Activated CD4-positive, alpha-beta T cell treated with anti-CD3 and anti-CD28 coated beads for 36 hours (primary cell): Measurements from ENCODE around the gene ATP23. TPM values are rescaled to one million over a fixed set of nuclear protein-coding genes. Genes with fewer than 3 reads are reported as not detected.

Source experiments
- ATAC-seq: fragments of 200-7000 bp; cut with Tn5 transposase; one replicate; pipeline ENCODE4 v1.10.0; 2021; ENCODE audit warnings: mild to moderate bottlenecking, moderate library complexity
- CTCF ChIA-PET: fragments of 350-600 bp; sonication (Branson Sonifier 250); formaldehyde crosslinking; loops from one replicate; lab custom pipeline; 2021; ENCODE audit warnings: antibody characterized with exemption; lab: Charles Lee
- POLR2A ChIA-PET: fragments of 350-600 bp; sonication (Branson Sonifier 250); formaldehyde crosslinking; loops from one replicate; lab custom pipeline; 2021; ENCODE audit warnings: antibody characterized with exemption, inconsistent platforms; lab: Charles Lee
- DNase-seq: peaks from one replicate; pipeline ENCODE4 v3.0.0-alpha.2; 2020
- H3K27ac Mint-ChIP-seq: one replicate; pipeline ENCODE4 v1.8.0; 2021; ENCODE audit warnings: mixed read lengths
- H3K27me3 Mint-ChIP-seq: one replicate; pipeline ENCODE4 v1.8.0; 2021; ENCODE audit warnings: mixed read lengths
- H3K36me3 Mint-ChIP-seq: one replicate; pipeline ENCODE4 v1.8.0; 2021; ENCODE audit warnings: low read depth, mixed read lengths
- H3K4me1 Mint-ChIP-seq: one replicate; pipeline ENCODE4 v1.8.0; 2021; ENCODE audit warnings: mixed read lengths
- H3K4me3 Mint-ChIP-seq: one replicate; pipeline ENCODE4 v1.8.0; 2021; ENCODE audit warnings: mild to moderate bottlenecking, moderate library complexity, mixed read lengths
- H3K9me3 Mint-ChIP-seq: one replicate; pipeline ENCODE4 v1.8.0; 2021; ENCODE audit warnings: low read depth, mixed read lengths
- intact Hi-C, 2 experiments: fragments of 100-400 bp; cut with DNase I in 1 of 2; cut with micrococcal nuclease in 1 of 2; formaldehyde crosslinking; loops; one replicate each; pipeline versions ENCODE4 v1.14.2 to v1.15.1; 2022 to 2024; cut with DNase I, micrococcal nuclease
- total RNA-seq, 2 experiments: library from RNA; stranded (reverse); gene quantifications; one replicate each; pipeline ENCODE4 v1.2.3, GENCODE V29; 2021

Gene ATP23
- total RNA-seq, 2 experiments from 2014 or later, result 17.8 to 17.9 TPM

- ATAC-seq (no peak), DNase-seq (no peak)
- Mint-ChIP-seq H3K4me1 (no peaks in the 10 kb centered on the region), H3K27ac (no peak overlapping the region), H3K36me3 (peaks cover 1% of the 10 kb centered on the region), H3K4me3 (no peak overlapping the region), H3K9me3 (peaks cover 16% of the 10 kb centered on the region), H3K27me3 (peaks cover 2% of the 10 kb centered on the region)
- intact Hi-C loops, result no loop called here
- CTCF ChIA-PET, result no interaction called here
- POLR2A ChIA-PET, result no interaction called here
Observed at GRCh38 chr12:58000499-58000898, 59.1 kb downstream of the ATP23 start.

- intact Hi-C loops, result no loop called here
- no peaks in the 10 kb centered on the region for H3K4me1 Mint-ChIP-seq
- ChIA-PET POLR2A (no interaction called here), CTCF (no interaction called here)
- H3K4me3 Mint-ChIP-seq, result no peak overlapping the region
- no peaks in the 10 kb centered on the region for H3K36me3 Mint-ChIP-seq
- no peak overlapping the region for H3K27ac Mint-ChIP-seq
- no peaks in the 10 kb centered on the region for H3K9me3 Mint-ChIP-seq
- DNase-seq (peak; percentile 7), ATAC-seq (peak; percentile 88)
- peaks cover 2% of the 10 kb centered on the region for H3K27me3 Mint-ChIP-seq
Observed at GRCh38 chr12:58007875-58008274, 66.5 kb downstream of the ATP23 start.

GRCh38 chr12:58008634-58009033 is 67.3 kb downstream of the ATP23 start:
- Mint-ChIP-seq H3K9me3 (no peaks in the 10 kb centered on the region), H3K27ac (no peak overlapping the region), H3K4me3 (no peak overlapping the region), H3K4me1 (no peaks in the 10 kb centered on the region), H3K27me3 (peaks cover 2% of the 10 kb centered on the region), H3K36me3 (no peaks in the 10 kb centered on the region)
- intact Hi-C loops, result no loop called here
- DNase-seq (no peak), ATAC-seq (no peak)
- ChIA-PET POLR2A (no interaction called here), CTCF (no interaction called here)

Other genes starting within 250 kb of the ATP23 start
- gene OS9, start 247.4 kb upstream of the ATP23 start, total RNA-seq, result 10 to 100 TPM; 61.7 to 63.2 TPM
- 10 to 100 TPM; 28.0 to 46.9 TPM for gene AGAP2, start 202.8 kb upstream of the ATP23 start, total RNA-seq
- gene TSPAN31, start 196.5 kb upstream of the ATP23 start, total RNA-seq, result 10 to 100 TPM; 13.6 to 15.9 TPM
- 100 to 1,000 TPM; 132 to 208 TPM for gene CDK4, start 189.3 kb upstream of the ATP23 start, total RNA-seq
- 10 to 100 TPM; 20.9 to 22.5 TPM for gene MARCHF9, start 186.5 kb upstream of the ATP23 start, total RNA-seq
- gene CYP27B1, start 174.5 kb upstream of the ATP23 start, total RNA-seq, result 1 to 10 TPM; 6.6 to 6.8 TPM
- gene METTL1, start 169.5 kb upstream of the ATP23 start, total RNA-seq, result 10 to 100 TPM; 31.9 to 33.5 TPM
- 1 to 10 TPM; 2.5 to 3.9 TPM for gene EEF1AKMT3, start 169.0 kb upstream of the ATP23 start, total RNA-seq
- gene TSFM, start 158.8 kb upstream of the ATP23 start, total RNA-seq, result 10 to 100 TPM; 30.7 to 56.9 TPM
- under 1 TPM; 0.53 to 0.75 TPM for gene AVIL, start 122.8 kb upstream of the ATP23 start, total RNA-seq
- gene CTDSP2, start 94.8 kb upstream of the ATP23 start, total RNA-seq, result 10 to 100 TPM; 80.9 to 85.4 TPM